K562 (cell line): ENCODE results near the gene UBE2E2. TPM values are rescaled to one million over a fixed set of nuclear protein-coding genes. Genes with fewer than 3 reads are reported as not detected.

Experiments
- ATAC-seq: fragments of 200-7000 bp; cut with Tn5 transposase; 3 replicates; pipeline ENCODE4 v1.9.1; 2020; ENCODE audit warnings: moderate library complexity
- BruUV-seq: library from RNA; stranded (reverse); fragments of 400-500 nt; replicated peaks from 2 replicates; lab custom pipeline; 2021; lab: Mats Ljungman, UMichigan
- CTCF ChIA-PET: fragments of 300-600 bp; formaldehyde crosslinking; extraction: SDS; loops from one replicate; lab custom pipeline; 2021; ENCODE audit warnings: low intra/inter-chr PET ratio; lab: Yijun Ruan, JAX
- POLR2A ChIA-PET: fragments of 300-600, 350-650 bp; sonication (Branson Sonifier 250); formaldehyde crosslinking; extraction: SDS; loops from one replicate; lab custom pipeline; 2021; ENCODE audit warnings: antibody characterized with exemption, inconsistent platforms; lab: Yijun Ruan, JAX
- DNase-seq, 4 experiments: peaks; one replicate each; pipeline versions ENCODE4 v3.0.0 to v3.0.0-alpha.2; 2011 to 2018; ENCODE audit warnings: low spot score in 3 of 4, mixed read lengths in 3 of 4; ENCODE audit errors: extremely low read depth in 1 of 4
- FAIRE-seq: peaks from 2 replicates; lab custom pipeline; 2011; peaks lifted over from hg19 to GRCh38; lab: Jason Lieb, UNC
- H2AFZ ChIP-seq: 2 replicates; pipeline ENCODE4 v1.6.0; 2011; ENCODE audit warnings: low read depth, low read length, control low read depth, inconsistent platforms
- H3K27ac ChIP-seq: fragments of 200-600 bp; 3 replicates; pipeline ENCODE4 v1.8.0; 2011; ENCODE audit warnings: low read depth, mild to moderate bottlenecking, control low read depth, inconsistent platforms, low read length, moderate library complexity, mixed read lengths; ENCODE audit errors: extremely low read depth
- H3K27me3 ChIP-seq, 2 experiments: fragments of 300-600 bp in 1 of 2; 2 replicates in 1 of 2; 3 replicates in 1 of 2; pipeline versions ENCODE4 v1.6.0 to v1.8.0; 2011; ENCODE audit warnings: inconsistent platforms in 2 of 2, low read length in 2 of 2, mild to moderate bottlenecking in 1 of 2, mixed read lengths in 1 of 2, moderate library complexity in 1 of 2; ENCODE audit not compliant: control insufficient read depth in 2 of 2, insufficient read depth in 2 of 2
- H3K36me3 ChIP-seq: fragments of 300-600 bp; 3 replicates; pipeline ENCODE4 v1.8.0; 2011; ENCODE audit warnings: mild to moderate bottlenecking, low read length, inconsistent platforms; ENCODE audit not compliant: control insufficient read depth, insufficient read depth
- H3K4me1 ChIP-seq, 2 experiments: fragments of 200-600 bp in 1 of 2; replicated peaks in 1 of 2; 2 replicates in 1 of 2; 3 replicates in 1 of 2; pipeline versions ENCODE4 v1.5.1 to v1.8.0; 2011; ENCODE audit warnings: inconsistent platforms in 2 of 2, low read length in 2 of 2, mild to moderate bottlenecking in 1 of 2, mixed read lengths in 1 of 2, moderate library complexity in 1 of 2; ENCODE audit not compliant: control insufficient read depth in 2 of 2, insufficient read depth in 2 of 2
- H3K4me2 ChIP-seq: 2 replicates; pipeline ENCODE4 v1.6.1; 2011; ENCODE audit warnings: low read length, control low read depth, inconsistent platforms, mixed read lengths; ENCODE audit not compliant: insufficient read depth
- H3K4me3 ChIP-seq: fragments of 200-600 bp; sonication (generic), shearing (Covaris generic); 2 replicates; pipeline ENCODE4 v1.5.1; 2016; ENCODE audit warnings: control low read depth, inconsistent platforms
- H3K79me2 ChIP-seq: fragments of 200-600 bp; 3 replicates; pipeline ENCODE4 v1.8.0; 2011; ENCODE audit warnings: low read length, inconsistent platforms; ENCODE audit not compliant: control insufficient read depth, insufficient read depth
- H3K9ac ChIP-seq, 2 experiments: 2 replicates each; pipeline versions ENCODE4 v1.6.0 to v1.6.1; 2011; ENCODE audit warnings: low read depth in 2 of 2, low read length in 2 of 2, control low read depth in 1 of 2, inconsistent platforms in 1 of 2, mild to moderate bottlenecking in 1 of 2, mixed read lengths in 1 of 2; ENCODE audit not compliant: insufficient read depth in 1 of 2
- H3K9me1 ChIP-seq: one replicate; pipeline ENCODE4 v1.6.0; 2011; ENCODE audit warnings: inconsistent platforms, mild to moderate bottlenecking, low read length, moderate library complexity; ENCODE audit not compliant: control insufficient read depth, insufficient read depth
- H3K9me3 ChIP-seq: replicated peaks from 2 replicates; pipeline ENCODE4 v1.5.1; 2011; ENCODE audit warnings: low read depth, low read length, inconsistent platforms; ENCODE audit not compliant: control insufficient read depth, insufficient read depth
- H4K20me1 ChIP-seq: replicated peaks from 2 replicates; pipeline ENCODE4 v1.6.1; 2011; ENCODE audit warnings: low read length, inconsistent platforms, mixed read lengths; ENCODE audit not compliant: control insufficient read depth, insufficient read depth
- ARID2 ChIP-seq: fragments of 450-650 bp; IDR thresholded peaks from 2 replicates; pipeline ENCODE4 v1.6.1; 2017; ENCODE audit warnings: antibody characterized with exemption, mild to moderate bottlenecking
- CCAR2 ChIP-seq: fragments of 200-400 bp; formaldehyde crosslinking; IDR thresholded peaks from 2 replicates; pipeline ENCODE4 v1.6.1; 2017; ENCODE audit warnings: mild to moderate bottlenecking, low read depth, low read length
- CCNT2 ChIP-seq: IDR thresholded peaks from 2 replicates; pipeline ENCODE4 v1.6.1; 2011; ENCODE audit warnings: borderline replicate concordance, low read depth, mild to moderate bottlenecking, moderate library complexity, mixed read lengths, low read length; ENCODE audit not compliant: insufficient read length; ENCODE audit errors: extremely low read depth
- CTBP1 ChIP-seq: fragments of 450-650 bp; IDR thresholded peaks from 2 replicates; pipeline ENCODE4 v1.6.1; 2016; ENCODE audit warnings: borderline replicate concordance
- ELK3 ChIP-seq: fragments of 450-650 bp; formaldehyde crosslinking; IDR thresholded peaks from 2 replicates; pipeline ENCODE4 v1.4.0; 2020; ENCODE audit warnings: mild to moderate bottlenecking
- ETS1 ChIP-seq: conservative IDR thresholded peaks from 2 replicates; pipeline ENCODE4 v1.6.1; 2011; ENCODE audit warnings: low read depth, mild to moderate bottlenecking, low read length; ENCODE audit not compliant: control insufficient read depth
- LARP7 ChIP-seq: fragments of 450-650 bp; IDR thresholded peaks from 2 replicates; pipeline ENCODE4 v1.6.1; 2016
- PHTF2 ChIP-seq: fragments of 250-450 bp; sonication (Bioruptor Pico); IDR thresholded peaks from 2 replicates; pipeline ENCODE4 v1.5.0; 2021; ENCODE audit warnings: mild to moderate bottlenecking
- SPI1 ChIP-seq: IDR thresholded peaks from 2 replicates; pipeline ENCODE4 v1.6.1; 2011; ENCODE audit warnings: low read depth, low read length, control low read depth, borderline replicate concordance
- YBX1 ChIP-seq: fragments of 450-650 bp; IDR thresholded peaks from 2 replicates; pipeline ENCODE4 v1.7.1; 2016; ENCODE audit warnings: mild to moderate bottlenecking
- ZNF778 ChIP-seq: fragments of 450-650 bp; formaldehyde crosslinking; IDR thresholded peaks from 2 replicates; pipeline ENCODE4 v1.4.0; 2020; ENCODE audit warnings: mild to moderate bottlenecking, moderate library complexity
- WGBS: fragments of 100-300 bp; shearing (Covaris generic); methylation state at CpG from one replicate; pipeline ENCODE4 v1.1.6; 2016; ENCODE audit warnings: low coverage, mixed read lengths; ENCODE audit not compliant: insufficient coverage; ENCODE audit errors: missing lambda C conversion rate; 5-methylcytosine and 5-hydroxymethylcytosine counted together
- in situ Hi-C: fragments of 300-500 bp; cut with MboI; formaldehyde crosslinking; loops from 4 replicates; pipeline ENCODE4 v1.15.0; 2018; ENCODE audit warnings: inconsistent platforms, mixed read lengths
- intact Hi-C: fragments of 100-400 bp; cut with micrococcal nuclease; formaldehyde crosslinking; loops from 2 replicates; pipeline ENCODE4 v1.14.2; 2022
- polyA plus RNA-seq, 8 experiments: library from polyadenylated mRNA; depleted of rRNA in 4 of 8; stranded (reverse) in 5 of 8; unstranded in 3 of 8; fragments of >200 nt; fragmentation: Nextera tagmentation in 2 of 8; fragmentation: Illumina TruSeq in 1 of 8; extraction: Ambion mirVana in 2 of 8; extraction: Trizol in 1 of 8; gene quantifications; 2 replicates each; pipeline versions ENCODE4 v1.2.1 to v1.2.3, GENCODE V29; 2011 to 2014; ENCODE audit warnings: inconsistent platforms in 1 of 8, missing spikeins in 1 of 8
- total RNA-seq, 7 experiments: library from RNA; depleted of rRNA in 6 of 7; stranded (reverse); fragments of >200 nt in 6 of 7; fragmentation: Illumina TruSeq in 2 of 7; extraction: Trizol in 2 of 7; gene quantifications; 2 replicates each; pipeline versions ENCODE4 v1.2.1 to v1.2.3, GENCODE V29; 2011 to 2021; ENCODE audit warnings: low replicate concordance in 1 of 7
- TF ChIP-seq, protein P1 (sequence below): fragments of 250-450 bp; sonication (Bioruptor Pico); IDR thresholded peaks from 2 replicates; pipeline ENCODE4 v1.5.1; 2021; ENCODE audit warnings: mild to moderate bottlenecking

UBE2E2 gene
- total and polyA plus RNA-seq, 9 of the 15 experiments (the other 6 are each of a cell fraction or from before 2014, with no cell fraction given): 0.22 to 5.1 (median 1.9) TPM

DNA sequence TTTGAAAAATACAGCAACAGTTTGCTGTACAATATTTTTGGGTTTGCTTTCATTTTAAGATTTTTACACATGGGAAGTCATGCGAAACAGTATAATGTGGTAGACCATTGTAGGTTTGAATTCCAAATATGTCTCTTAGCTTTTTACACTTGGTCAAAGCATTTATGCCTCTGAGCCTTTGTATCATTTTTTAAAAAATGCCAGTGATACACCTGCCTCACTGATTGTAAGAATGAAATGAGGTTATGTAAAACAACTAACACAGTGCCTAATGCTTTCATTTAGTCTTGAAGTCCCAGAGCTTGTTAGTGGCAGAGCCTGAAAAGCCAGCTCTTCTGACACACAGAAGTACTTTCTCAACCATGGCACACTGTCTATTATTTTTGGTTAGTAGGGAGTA is 202.0 kb downstream of the UBE2E2 start:
- no peak for DNase-seq
- Histone ChIP-seq H3K9me3 (no peaks in the 10 kb centered on the region), H3K27me3 (no peaks in the 10 kb centered on the region)
- TF ChIP-seq, protein P1, sequence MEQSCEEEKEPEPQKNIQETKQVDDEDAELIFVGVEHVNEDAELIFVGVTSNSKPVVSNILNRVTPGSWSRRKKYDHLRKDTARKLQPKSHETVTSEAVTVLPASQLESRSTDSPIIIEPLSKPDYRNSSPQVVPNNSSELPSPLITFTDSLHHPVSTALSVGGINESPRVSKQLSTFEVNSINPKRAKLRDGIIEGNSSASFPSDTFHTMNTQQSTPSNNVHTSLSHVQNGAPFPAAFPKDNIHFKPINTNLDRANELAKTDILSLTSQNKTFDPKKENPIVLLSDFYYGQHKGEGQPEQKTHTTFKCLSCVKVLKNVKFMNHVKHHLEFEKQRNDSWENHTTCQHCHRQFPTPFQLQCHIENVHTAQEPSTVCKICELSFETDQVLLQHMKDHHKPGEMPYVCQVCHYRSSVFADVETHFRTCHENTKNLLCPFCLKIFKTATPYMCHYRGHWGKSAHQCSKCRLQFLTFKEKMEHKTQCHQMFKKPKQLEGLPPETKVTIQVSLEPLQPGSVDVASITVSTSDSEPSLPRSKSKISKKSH (CRISPR knock-in tag): no peak
- no peak for TF ChIP-seq SPI1
- TF ChIP-seq ZNF778 (CRISPR knock-in tag): no peak
- no peak for TF ChIP-seq CTBP1
- TF ChIP-seq CCAR2: no peak
- TF ChIP-seq ARID2: no peak
- no peak for TF ChIP-seq PHTF2 (CRISPR knock-in tag)
- no peak for TF ChIP-seq YBX1
- no peak for TF ChIP-seq CCNT2
- TF ChIP-seq ETS1: no peak
- TF ChIP-seq ELK3: no peak
- no peak for TF ChIP-seq LARP7
- TF ChIP-seq, all 486 proteins: peak for 0
- ATAC-seq (no peak), FAIRE-seq (no peak)
- in situ Hi-C loops: no loop called here
- WGBS: 21% methylated on average over 1 of the region's 1 CpG
- POLR2A ChIA-PET: no interaction called here
- H4K20me1 ChIP-seq: no peaks in the 10 kb centered on the region
- H3K9me1 ChIP-seq: no peaks in the 10 kb centered on the region
- intact Hi-C loops: no loop called here
- no peak overlapping the region for H2AFZ ChIP-seq
- H3K4me3 ChIP-seq: no peak overlapping the region
- H3K79me2 ChIP-seq: no peaks in the 10 kb centered on the region
- no peak overlapping the region for H3K9ac ChIP-seq
- H3K4me1 ChIP-seq: no peaks in the 10 kb centered on the region
- H3K36me3 ChIP-seq: no peaks in the 10 kb centered on the region
- H3K4me2 ChIP-seq: no peak overlapping the region
- BruUV-seq: no TSS peak
- CTCF ChIA-PET: no interaction called here
- no peak overlapping the region for H3K27ac ChIP-seq
